AG04449 (cell line): Measurements from ENCODE around the gene PLEKHM3.
A peak's percentile ranks its signal among the peaks of the same experiment; 100 is the strongest.

Experiments used
- CTCF ChIA-PET: fragments of 350-600 bp; formaldehyde crosslinking; extraction: SDS; loops from one replicate; lab custom pipeline; 2021; ENCODE audit warnings: antibody characterized with exemption; lab: Yijun Ruan, JAX
- POLR2A ChIA-PET: fragments of 400-600, 350-600 bp; formaldehyde crosslinking; extraction: SDS; loops from one replicate; lab custom pipeline; 2020; ENCODE audit warnings: antibody characterized with exemption, inconsistent platforms; lab: Yijun Ruan, JAX
- DNase-seq: peaks from one replicate; pipeline ENCODE4 v3.0.0-alpha.2; 2010; ENCODE audit warnings: low read depth, low spot score
- H3K4me3 ChIP-seq: 2 replicates; pipeline ENCODE4 v1.5.1; 2011; ENCODE audit warnings: low read depth, mild to moderate bottlenecking, control low read depth, low read length
- TF ChIP-seq, protein P1 (sequence below): IDR thresholded peaks from one replicate; pipeline ENCODE4 v1.5.1; 2011; ENCODE audit warnings: mild to moderate bottlenecking, moderate library complexity, low read length, control low read depth, inconsistent platforms; ENCODE audit not compliant: insufficient read depth; ENCODE audit errors: missing control alignments

The PLEKHM3 gene

DNA sequence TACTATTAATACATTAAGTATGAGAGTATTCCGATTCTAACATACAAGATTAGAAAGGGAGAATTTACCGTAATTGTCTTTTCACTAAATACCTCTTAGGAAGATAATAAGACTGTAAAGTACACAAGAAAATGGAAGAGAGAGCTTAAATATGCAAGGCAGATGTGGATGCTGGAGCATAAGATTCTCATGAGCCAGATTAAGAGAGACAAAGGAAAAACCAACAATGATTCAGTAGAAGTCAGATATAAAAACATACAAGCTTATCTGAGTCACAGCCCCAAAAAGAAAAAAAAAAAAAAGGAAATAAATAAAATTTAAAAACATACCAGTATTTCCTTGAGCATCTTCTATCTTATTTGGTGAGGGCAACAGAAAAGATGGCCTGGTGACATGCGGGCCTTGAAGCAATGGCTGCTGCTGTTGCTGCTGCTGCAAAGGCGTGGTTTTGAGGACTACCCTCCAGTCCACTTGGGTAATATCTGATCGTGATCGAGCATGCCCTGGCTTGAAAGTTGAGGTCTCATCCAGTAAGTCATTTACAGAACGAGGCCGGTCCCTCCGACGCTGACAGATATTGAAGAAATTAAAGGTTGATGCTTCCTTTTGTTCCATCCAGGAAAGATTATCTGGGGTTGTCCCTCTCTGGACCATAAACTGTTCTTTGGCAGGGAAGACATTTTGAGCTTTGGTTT is 24.5 kb downstream of the PLEKHM3 start:
- DNase-seq, result no peak
- TF ChIP-seq, protein P1, sequence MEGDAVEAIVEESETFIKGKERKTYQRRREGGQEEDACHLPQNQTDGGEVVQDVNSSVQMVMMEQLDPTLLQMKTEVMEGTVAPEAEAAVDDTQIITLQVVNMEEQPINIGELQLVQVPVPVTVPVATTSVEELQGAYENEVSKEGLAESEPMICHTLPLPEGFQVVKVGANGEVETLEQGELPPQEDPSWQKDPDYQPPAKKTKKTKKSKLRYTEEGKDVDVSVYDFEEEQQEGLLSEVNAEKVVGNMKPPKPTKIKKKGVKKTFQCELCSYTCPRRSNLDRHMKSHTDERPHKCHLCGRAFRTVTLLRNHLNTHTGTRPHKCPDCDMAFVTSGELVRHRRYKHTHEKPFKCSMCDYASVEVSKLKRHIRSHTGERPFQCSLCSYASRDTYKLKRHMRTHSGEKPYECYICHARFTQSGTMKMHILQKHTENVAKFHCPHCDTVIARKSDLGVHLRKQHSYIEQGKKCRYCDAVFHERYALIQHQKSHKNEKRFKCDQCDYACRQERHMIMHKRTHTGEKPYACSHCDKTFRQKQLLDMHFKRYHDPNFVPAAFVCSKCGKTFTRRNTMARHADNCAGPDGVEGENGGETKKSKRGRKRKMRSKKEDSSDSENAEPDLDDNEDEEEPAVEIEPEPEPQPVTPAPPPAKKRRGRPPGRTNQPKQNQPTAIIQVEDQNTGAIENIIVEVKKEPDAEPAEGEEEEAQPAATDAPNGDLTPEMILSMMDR, result no peak
- CTCF ChIA-PET, result interaction anchor here (2.5 kb wide), 1 partner anchor 40 kb away, joined by 12 read pairs; no protein-coding TSS in a partner anchor
- no peak overlapping the region for H3K4me3 ChIP-seq
- POLR2A ChIA-PET, result no interaction called here

DNA sequence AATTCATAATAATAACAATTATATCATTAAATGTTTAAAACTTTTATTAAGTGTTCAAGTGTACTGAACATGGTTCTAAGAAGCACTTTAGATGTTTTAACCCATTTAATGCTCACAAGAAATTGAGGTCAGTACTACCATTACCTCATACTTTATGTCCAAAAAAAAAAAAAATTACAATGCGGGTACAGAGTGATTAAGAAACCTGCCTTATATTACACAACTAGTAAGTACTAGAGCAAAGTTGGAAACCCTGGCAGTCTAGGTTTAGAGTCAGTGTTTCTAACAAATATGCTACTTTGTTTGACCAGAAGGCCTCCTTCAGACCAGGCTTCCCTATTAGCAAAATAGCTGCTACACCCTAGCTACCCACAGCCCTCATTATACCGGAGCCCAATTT is 28.5 kb downstream of the PLEKHM3 start:
- ChIA-PET CTCF (interaction anchor here (1.3 to 3.0 kb wide), 2 partner anchors 44 to 76 kb away, joined by 5 to 19 read pairs; no protein-coding TSS in a partner anchor), POLR2A (no interaction called here)
- no peak overlapping the region for H3K4me3 ChIP-seq
- no peak for DNase-seq
- TF ChIP-seq, protein P1, result no peak

DNA sequence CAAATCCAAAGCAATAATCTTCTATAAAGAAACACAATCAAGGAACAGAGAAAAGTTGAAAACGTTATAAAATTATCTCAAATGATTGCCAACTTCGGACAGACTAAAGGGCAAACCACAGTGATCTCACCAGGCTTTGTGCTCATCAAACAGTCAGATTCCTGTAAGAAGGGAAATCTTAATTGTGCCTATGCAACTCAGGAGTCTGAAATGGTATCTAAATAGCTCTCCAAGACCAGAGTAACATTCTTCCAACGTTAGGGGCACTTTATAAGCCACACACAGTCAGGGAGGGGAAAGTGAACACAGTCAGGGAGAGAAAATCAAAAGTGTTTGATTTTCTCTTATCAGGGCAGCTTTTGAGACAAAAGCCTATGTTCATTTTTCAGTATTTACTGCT is 29.4 kb downstream of the PLEKHM3 start:
- H3K4me3 ChIP-seq, result no peak overlapping the region
- POLR2A ChIA-PET, result interaction anchor here (0.7 kb wide), 1 partner anchor 202 kb away, joined by 3 read pairs; no protein-coding TSS in a partner anchor
- TF ChIP-seq, protein P1, result no peak
- CTCF ChIA-PET, result interaction anchor here (1.3 to 3.0 kb wide), 3 partner anchors 22 to 77 kb away, joined by 5 to 19 read pairs (median 6); no protein-coding TSS in a partner anchor
- no peak for DNase-seq

DNA sequence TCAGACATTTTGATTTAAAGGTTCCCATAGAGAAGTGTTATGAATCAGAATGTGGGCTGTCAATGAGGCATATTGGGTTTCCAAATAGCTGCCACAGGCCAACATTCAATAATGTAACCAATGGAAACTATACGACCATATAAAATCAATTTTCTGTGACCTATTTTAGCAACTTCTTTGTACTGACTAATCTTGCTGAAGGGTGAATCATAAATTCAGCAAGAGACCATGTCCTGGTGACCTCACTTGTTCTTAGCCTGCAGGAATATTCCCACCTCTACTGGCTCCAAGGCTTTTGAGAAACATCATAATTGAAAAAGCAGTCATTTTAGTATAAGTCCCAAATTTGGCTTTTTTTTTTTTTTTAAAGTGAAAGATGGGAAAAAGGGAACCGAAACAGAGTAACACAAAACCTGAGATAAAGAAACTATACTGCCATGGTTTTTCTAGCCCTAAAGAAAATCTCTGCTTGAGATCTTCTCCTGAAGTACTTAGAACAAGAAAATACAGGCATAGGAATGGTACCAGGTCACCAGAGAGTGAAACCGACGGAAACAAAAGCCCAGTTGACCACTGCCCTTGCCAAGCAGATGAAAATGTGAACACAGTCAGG is 32.1 kb downstream of the PLEKHM3 start:
- no peak overlapping the region for H3K4me3 ChIP-seq
- peak; percentile 14 for DNase-seq
- CTCF ChIA-PET, result interaction anchor here (0.7 to 1.6 kb wide), 2 partner anchors 13 to 146 kb away, joined by 3 read pairs; no protein-coding TSS in a partner anchor
- POLR2A ChIA-PET, result no interaction called here
- TF ChIP-seq, protein P1, result no peak

DNA sequence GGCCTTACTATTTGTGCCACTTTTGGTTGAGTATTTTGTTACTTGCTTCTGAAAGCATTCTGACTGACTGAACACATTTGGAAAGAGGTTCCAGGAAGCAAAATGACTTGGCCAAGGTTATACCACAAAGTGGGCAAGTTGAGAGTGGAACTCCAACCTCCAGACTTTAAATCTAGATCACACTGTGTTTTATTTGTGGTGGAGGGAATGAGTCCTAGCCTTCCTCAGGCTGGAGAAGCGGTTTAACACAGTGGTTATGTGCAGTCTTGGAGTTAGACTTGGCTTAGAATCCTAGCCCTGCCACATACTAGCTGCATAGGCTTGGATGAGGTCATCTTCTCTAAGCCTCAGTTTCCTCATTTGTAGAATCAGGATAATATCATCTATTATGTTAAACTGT is 33.4 kb downstream of the PLEKHM3 start:
- POLR2A ChIA-PET, result no interaction called here
- DNase-seq, result no peak

More for the DNA sequence above, 33.4 kb downstream of the PLEKHM3 start:
- CTCF ChIA-PET, result interaction anchor here (1.6 kb wide), 1 partner anchor 14 kb away, joined by 3 read pairs; no protein-coding TSS in a partner anchor
- H3K4me3 ChIP-seq, result no peak overlapping the region
- TF ChIP-seq, protein P1, result no peak
